Fibroblast of villous mesenchyme (primary cell): Measurements from ENCODE around the gene RORB. TPM values are rescaled to one million over a fixed set of nuclear protein-coding genes. Genes with fewer than 3 reads are reported as not detected.
A peak's percentile ranks its signal among the peaks of the same experiment; 100 is the strongest.

Source experiments
- DNase-seq: peaks from one replicate; pipeline ENCODE4 v3.0.0-alpha.2; 2010; ENCODE audit warnings: low read depth
- H3K4me3 ChIP-seq: 2 replicates; pipeline ENCODE4 v1.5.1; 2011; ENCODE audit warnings: low read depth, mild to moderate bottlenecking, low read length
- total RNA-seq: library from RNA; depleted of rRNA; stranded (reverse); fragments of >200 nt; gene quantifications from 2 replicates; pipeline ENCODE4 v1.2.3, GENCODE V29; 2012
- TF ChIP-seq, protein P1 (sequence below): IDR thresholded peaks from 2 replicates; pipeline ENCODE4 v1.5.1; 2012; ENCODE audit warnings: low read depth, mild to moderate bottlenecking, low read length; ENCODE audit not compliant: insufficient read depth

The RORB gene
- total RNA-seq, 1 donor, result 5.6 TPM

DNA sequence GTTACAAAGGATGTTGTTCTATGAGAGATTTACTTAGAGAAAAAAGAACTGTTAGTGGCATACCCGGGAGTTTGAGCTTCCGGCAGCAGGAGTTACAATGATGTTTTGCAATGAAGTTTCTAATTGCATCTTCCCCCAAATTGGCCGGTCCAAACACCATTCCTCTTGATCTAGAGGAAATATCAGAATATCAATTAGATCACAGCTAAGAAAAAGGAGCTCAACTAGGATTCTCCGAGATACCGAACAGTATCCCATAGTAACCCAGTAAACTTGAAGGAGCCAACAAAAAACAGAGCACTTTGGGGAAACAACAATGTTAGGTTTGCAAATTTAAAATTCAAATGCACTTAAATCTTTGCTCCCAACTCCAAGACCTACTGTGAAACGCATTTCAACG lies 231.0 kb downstream of the RORB start:
- DNase-seq, result no peak
- TF ChIP-seq, protein P1, sequence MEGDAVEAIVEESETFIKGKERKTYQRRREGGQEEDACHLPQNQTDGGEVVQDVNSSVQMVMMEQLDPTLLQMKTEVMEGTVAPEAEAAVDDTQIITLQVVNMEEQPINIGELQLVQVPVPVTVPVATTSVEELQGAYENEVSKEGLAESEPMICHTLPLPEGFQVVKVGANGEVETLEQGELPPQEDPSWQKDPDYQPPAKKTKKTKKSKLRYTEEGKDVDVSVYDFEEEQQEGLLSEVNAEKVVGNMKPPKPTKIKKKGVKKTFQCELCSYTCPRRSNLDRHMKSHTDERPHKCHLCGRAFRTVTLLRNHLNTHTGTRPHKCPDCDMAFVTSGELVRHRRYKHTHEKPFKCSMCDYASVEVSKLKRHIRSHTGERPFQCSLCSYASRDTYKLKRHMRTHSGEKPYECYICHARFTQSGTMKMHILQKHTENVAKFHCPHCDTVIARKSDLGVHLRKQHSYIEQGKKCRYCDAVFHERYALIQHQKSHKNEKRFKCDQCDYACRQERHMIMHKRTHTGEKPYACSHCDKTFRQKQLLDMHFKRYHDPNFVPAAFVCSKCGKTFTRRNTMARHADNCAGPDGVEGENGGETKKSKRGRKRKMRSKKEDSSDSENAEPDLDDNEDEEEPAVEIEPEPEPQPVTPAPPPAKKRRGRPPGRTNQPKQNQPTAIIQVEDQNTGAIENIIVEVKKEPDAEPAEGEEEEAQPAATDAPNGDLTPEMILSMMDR, result no peak
- H3K4me3 ChIP-seq, result no peak overlapping the region

DNA sequence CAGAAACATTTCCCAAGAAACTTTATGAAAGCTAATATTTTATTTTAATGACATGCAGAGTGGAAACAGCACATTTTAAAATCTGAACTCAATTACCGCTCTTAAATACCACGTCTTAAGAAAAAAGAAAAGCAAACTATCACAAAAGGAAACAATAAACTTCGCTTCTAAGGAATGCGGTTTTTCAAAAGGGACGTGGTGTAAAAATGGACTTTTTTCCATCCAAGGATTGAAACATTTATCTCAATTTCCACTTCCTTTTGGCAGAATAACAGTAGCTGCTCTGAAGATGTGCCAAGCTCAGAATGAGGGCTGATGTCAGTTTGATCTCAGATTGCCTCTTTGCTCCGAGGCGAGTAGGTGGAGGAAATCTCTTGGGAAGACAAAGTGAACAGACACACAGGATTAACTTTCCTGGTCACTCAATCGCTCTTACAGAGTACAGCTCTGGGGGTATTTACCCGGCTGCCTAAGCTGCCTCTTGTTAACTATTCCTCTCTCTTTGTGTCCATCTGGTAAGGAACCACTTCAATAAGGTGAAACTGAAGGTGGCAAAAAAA lies 232.1 kb downstream of the RORB start:
- TF ChIP-seq, protein P1, result no peak
- peak overlapping the region; percentile 41 for H3K4me3 ChIP-seq
- DNase-seq, result peak; percentile 28

DNA sequence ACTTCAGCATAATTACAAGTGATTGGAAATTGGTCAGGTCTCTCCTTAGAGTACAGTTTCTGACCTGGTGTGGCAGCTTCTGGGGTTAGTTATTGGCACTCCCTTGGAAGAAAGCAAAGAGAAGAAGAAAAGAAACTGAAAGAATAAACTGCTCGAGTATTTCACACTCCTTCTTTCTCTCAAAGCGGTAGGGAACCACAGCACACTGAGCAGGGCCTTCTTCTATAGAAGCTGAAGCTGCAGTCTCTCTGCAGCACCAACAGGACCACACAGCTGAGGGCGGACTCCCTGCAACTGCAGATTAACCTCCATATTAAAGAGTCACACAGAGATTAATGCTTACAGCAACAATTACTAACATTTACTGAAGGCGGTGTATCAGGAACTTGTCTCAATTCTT lies 238.6 kb downstream of the RORB start:
- TF ChIP-seq, protein P1, result no peak
- peak; percentile 7 for DNase-seq
- H3K4me3 ChIP-seq, result no peak overlapping the region

DNA sequence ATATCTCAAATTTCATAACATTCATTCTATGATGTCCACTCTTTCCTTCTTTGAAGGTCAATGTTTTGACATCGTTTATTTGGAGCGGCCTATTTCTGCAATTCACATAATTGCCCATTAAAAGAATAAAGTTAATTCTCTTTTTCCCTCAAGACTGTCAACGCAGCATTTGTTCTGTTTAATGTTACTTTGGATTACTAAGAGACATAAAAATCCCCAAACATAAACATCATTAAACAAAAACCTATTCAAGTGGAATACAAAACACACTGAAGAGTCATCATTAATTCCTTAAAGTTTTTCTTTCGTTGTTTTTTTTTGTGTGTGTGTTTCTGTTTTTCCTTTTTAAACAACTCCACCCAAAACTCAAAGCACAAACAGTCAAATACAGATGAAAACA lies 239.5 kb downstream of the RORB start:
- TF ChIP-seq, protein P1, result no peak
- DNase-seq, result peak; percentile 74
- no peak overlapping the region for H3K4me3 ChIP-seq

DNA sequence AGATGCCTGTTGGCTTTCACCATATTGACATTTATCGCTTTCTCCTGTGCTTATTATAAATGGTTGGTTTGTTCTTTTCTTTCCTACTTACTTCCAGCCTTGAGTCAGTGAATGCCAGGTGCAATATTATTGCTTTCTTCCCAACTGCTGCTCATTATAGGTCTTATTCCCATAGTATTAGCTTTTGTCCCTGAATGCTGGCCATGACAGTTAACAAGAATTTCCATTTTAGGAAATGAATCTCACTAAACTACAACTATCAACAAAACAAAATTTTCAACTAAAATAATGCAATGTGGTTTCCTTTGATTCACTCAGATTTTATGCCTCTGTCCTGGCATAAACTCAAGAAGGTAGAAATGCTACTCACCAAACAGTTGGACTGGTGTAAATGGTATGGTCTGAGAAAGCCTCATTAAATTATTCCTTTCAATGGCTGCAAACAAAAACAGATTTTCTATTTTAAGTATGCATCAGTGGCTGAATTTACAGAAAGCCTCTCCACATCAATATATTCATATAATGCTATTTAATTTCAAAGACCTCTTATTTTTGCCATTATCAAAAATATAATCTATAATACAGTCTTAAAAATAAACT lies 245.2 kb downstream of the RORB start:
- H3K4me3 ChIP-seq, result no peak overlapping the region
- DNase-seq, result no peak
- TF ChIP-seq, protein P1, result no peak
